GM23248 (cell line): ENCODE results near the gene FPR3. TPM values are rescaled to one million over a fixed set of nuclear protein-coding genes. Genes with fewer than 3 reads are reported as not detected.
A peak's percentile ranks its signal among the peaks of the same experiment; 100 is the strongest.

Experiments used
- DNase-seq: peaks from one replicate; pipeline ENCODE4 v3.0.0-alpha.2; 2015
- H2AFZ ChIP-seq: fragments of 200-600 bp; sonication (generic); 2 replicates; pipeline ENCODE4 v1.6.1; 2016; ENCODE audit warnings: antibody characterized with exemption
- H3F3A ChIP-seq: fragments of 200-600 bp; sonication (generic); 2 replicates; pipeline ENCODE4 v1.6.1; 2016; ENCODE audit warnings: mild to moderate bottlenecking, antibody characterized with exemption, mixed run types; ENCODE audit not compliant: insufficient read depth
- H3K27ac ChIP-seq: fragments of 200-600 bp; sonication (generic); 2 replicates; pipeline ENCODE4 v1.5.1; 2016; ENCODE audit warnings: mild to moderate bottlenecking
- H3K27me3 ChIP-seq: fragments of 200-600 bp; sonication (generic); replicated peaks from 2 replicates; pipeline ENCODE4 v1.6.1; 2016; ENCODE audit warnings: mild to moderate bottlenecking; ENCODE audit not compliant: insufficient read depth
- H3K36me3 ChIP-seq: fragments of 200-600 bp; sonication (generic); 2 replicates; pipeline ENCODE4 v1.6.1; 2016; ENCODE audit warnings: low read depth, mild to moderate bottlenecking
- H3K4me1 ChIP-seq: fragments of 200-600 bp; sonication (generic); 2 replicates; pipeline ENCODE4 v1.6.1; 2016; ENCODE audit warnings: mild to moderate bottlenecking; ENCODE audit not compliant: insufficient read depth
- H3K4me2 ChIP-seq: fragments of 200-600 bp; sonication (generic); one replicate; pipeline ENCODE4 v1.6.1; 2016; ENCODE audit warnings: mild to moderate bottlenecking; ENCODE audit not compliant: unreplicated experiment
- H3K4me3 ChIP-seq: fragments of 200-600 bp; sonication (generic); 2 replicates; pipeline ENCODE4 v1.5.1; 2016; ENCODE audit warnings: mild to moderate bottlenecking
- H3K79me2 ChIP-seq: fragments of 200-600 bp; sonication (generic); 2 replicates; pipeline ENCODE4 v1.6.1; 2016; ENCODE audit warnings: mild to moderate bottlenecking; ENCODE audit not compliant: insufficient read depth
- H3K9ac ChIP-seq: fragments of 200-600 bp; sonication (generic); 2 replicates; pipeline ENCODE4 v1.6.1; 2016; ENCODE audit warnings: mild to moderate bottlenecking
- H3K9me2 ChIP-seq: fragments of 200-600 bp; sonication (generic); 2 replicates; pipeline ENCODE4 v1.6.1; 2016; ENCODE audit warnings: mixed run types, mild to moderate bottlenecking, moderate library complexity; ENCODE audit not compliant: insufficient read depth
- H3K9me3 ChIP-seq: fragments of 200-600 bp; sonication (generic); one replicate; pipeline ENCODE4 v1.6.1; 2017; ENCODE audit warnings: low read depth
- H4K20me1 ChIP-seq: fragments of 200-600 bp; sonication (generic); 2 replicates; pipeline ENCODE4 v1.6.0; 2016; ENCODE audit not compliant: insufficient read depth
- EZH2 ChIP-seq: fragments of 200-600 bp; sonication (generic); IDR thresholded peaks from 2 replicates; pipeline ENCODE4 v1.6.1; 2018; ENCODE audit warnings: antibody characterized with exemption, mild to moderate bottlenecking; ENCODE audit not compliant: insufficient read depth, poor library complexity, severe bottlenecking
- EZH2phosphoT487 ChIP-seq: fragments of 200-600 bp; sonication (generic); IDR thresholded peaks from 2 replicates; pipeline ENCODE4 v1.6.1; 2018; ENCODE audit warnings: antibody characterized with exemption, moderate library complexity, mild to moderate bottlenecking, low read depth; ENCODE audit not compliant: insufficient read depth
- WGBS, 2 experiments: methylation state at CpG; one replicate each; pipeline ENCODE4 v1.1.6; 2015 to 2017; ENCODE audit warnings: low lambda C conversion rate in 2 of 2, low coverage in 1 of 2; ENCODE audit errors: missing lambda C conversion rate in 2 of 2; 5-methylcytosine and 5-hydroxymethylcytosine counted together
- in situ Hi-C: fragments of 300-500 bp; cut with MboI; formaldehyde crosslinking; loops from 2 replicates; pipeline ENCODE4 v1.15.0; 2020
- polyA plus RNA-seq: library from polyadenylated mRNA; unstranded; fragments of >200 nt; fragmentation: Nextera tagmentation; extraction: Ambion mirVana; gene quantifications from 2 replicates; pipeline ENCODE4 v1.2.1, GENCODE V29; 2016
- total RNA-seq: library from RNA; depleted of rRNA; stranded (reverse); fragments of >200 nt; shearing (Covaris generic); gene quantifications from 2 replicates; pipeline ENCODE4 v1.2.3, GENCODE V29; 2014

FPR3 gene
- total and polyA plus RNA-seq, 2 experiments from 2014 or later = not detected

GRCh38 chr19:51824281-51825005 lies 29.5 kb downstream of the FPR3 start:
- WGBS, 2 experiments = 49 to 61% methylated on average over 13 of the region's 13 CpGs
- H3K27me3 ChIP-seq = no peaks in the 10 kb centered on the region
- in situ Hi-C loops = no loop called here

GRCh38 chr19:51830274-51830673 lies 35.3 kb downstream of the FPR3 start:
- WGBS, 2 experiments = 56 to 75% methylated on average over 2 of the region's 2 CpGs

More at GRCh38 chr19:51824281-51825005, 29.5 kb downstream of the FPR3 start:
- Histone ChIP-seq H3K9me2 (no peaks in the 10 kb centered on the region), H3K4me2 (no peak overlapping the region), H3K9ac (no peak overlapping the region), H3K9me3 (no peaks in the 10 kb centered on the region), H3K36me3 (no peaks in the 10 kb centered on the region), H3F3A (no peaks in the 10 kb centered on the region), H3K4me1 (no peaks in the 10 kb centered on the region), H3K4me3 (no peak overlapping the region), H3K27ac (no peak overlapping the region), H2AFZ (no peak overlapping the region), H3K79me2 (no peaks in the 10 kb centered on the region), H4K20me1 (no peaks in the 10 kb centered on the region)
- DNase-seq = no peak
- TF ChIP-seq EZH2phosphoT487 = no peak
- TF ChIP-seq EZH2 = no peak

GRCh38 chr19:51837145-51837544 lies 42.2 kb downstream of the FPR3 start:
- H3K9ac ChIP-seq = no peak overlapping the region
- no peaks in the 10 kb centered on the region for H3K4me1 ChIP-seq
- H3K4me2 ChIP-seq = no peak overlapping the region
- H2AFZ ChIP-seq = no peak overlapping the region
- no peaks in the 10 kb centered on the region for H3K9me2 ChIP-seq
- no peaks in the 10 kb centered on the region for H3F3A ChIP-seq
- H4K20me1 ChIP-seq = no peaks in the 10 kb centered on the region
- H3K36me3 ChIP-seq = no peaks in the 10 kb centered on the region
- H3K27me3 ChIP-seq = no peaks in the 10 kb centered on the region
- no peaks in the 10 kb centered on the region for H3K79me2 ChIP-seq
- WGBS, 2 experiments = 65 to 76% methylated on average over 2 of the region's 2 CpGs
- no peak for TF ChIP-seq EZH2
- TF ChIP-seq EZH2phosphoT487 = no peak
- in situ Hi-C loops = no loop called here
- no peak overlapping the region for H3K27ac ChIP-seq
- no peaks in the 10 kb centered on the region for H3K9me3 ChIP-seq
- no peak for DNase-seq
- no peak overlapping the region for H3K4me3 ChIP-seq

More at GRCh38 chr19:51830274-51830673, 35.3 kb downstream of the FPR3 start:
- Histone ChIP-seq H3K4me2 (no peak overlapping the region), H3K9ac (no peak overlapping the region), H3K4me1 (no peaks in the 10 kb centered on the region), H3K79me2 (no peaks in the 10 kb centered on the region), H4K20me1 (no peaks in the 10 kb centered on the region), H3K9me3 (no peaks in the 10 kb centered on the region), H3K4me3 (no peak overlapping the region), H3K9me2 (no peaks in the 10 kb centered on the region), H2AFZ (no peak overlapping the region), H3K27me3 (no peaks in the 10 kb centered on the region), H3K36me3 (no peaks in the 10 kb centered on the region), H3F3A (no peaks in the 10 kb centered on the region), H3K27ac (no peak overlapping the region)
- in situ Hi-C loops = no loop called here
- peak; percentile 7 for DNase-seq
- TF ChIP-seq EZH2 = no peak
- TF ChIP-seq EZH2phosphoT487 = no peak

DNA sequence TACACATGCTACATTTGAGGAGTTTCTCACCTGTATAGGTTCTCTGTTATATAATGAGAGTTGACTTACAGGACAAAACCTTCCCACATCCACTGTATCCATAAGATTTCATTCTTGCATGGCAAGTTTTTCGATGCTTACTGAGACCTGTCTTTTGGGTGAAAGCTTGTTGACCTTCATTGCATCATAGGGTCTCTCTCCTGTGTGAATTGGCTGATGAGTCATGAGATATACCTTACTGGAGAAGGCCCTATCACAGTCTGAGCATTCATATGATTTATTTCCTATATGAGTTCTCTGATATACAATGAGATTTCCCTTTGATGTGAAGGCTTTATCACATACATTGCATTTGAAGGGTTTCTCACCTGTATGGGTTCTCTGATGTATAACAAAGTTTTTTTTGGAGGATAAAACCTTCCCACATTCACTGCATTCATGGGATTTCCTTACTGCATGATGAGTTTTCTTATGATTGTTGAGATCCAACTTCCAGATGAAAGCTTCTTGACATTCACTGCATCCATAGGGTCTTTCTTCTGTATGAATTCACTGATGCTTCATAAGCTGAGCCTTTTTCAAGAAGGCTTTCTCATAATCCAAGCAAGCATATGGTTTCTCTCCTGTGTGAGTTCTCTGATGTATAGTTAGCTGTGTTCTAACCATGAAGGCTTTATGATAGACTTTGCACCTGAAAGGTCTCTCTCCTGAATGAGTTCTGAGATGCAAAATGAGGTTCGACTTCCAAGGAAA lies 67.1 kb downstream of the FPR3 start:
- Histone ChIP-seq H2AFZ (no peak overlapping the region), H3K27ac (no peak overlapping the region), H3K4me3 (no peak overlapping the region), H3K9me2 (no peaks in the 10 kb centered on the region), H4K20me1 (no peaks in the 10 kb centered on the region), H3K9me3 (peaks cover 25% of the 10 kb centered on the region), H3K79me2 (no peaks in the 10 kb centered on the region), H3K4me2 (no peak overlapping the region), H3K4me1 (no peaks in the 10 kb centered on the region), H3F3A (peaks cover 7% of the 10 kb centered on the region; the same call in 1 of the 2 replicates), H3K27me3 (no peaks in the 10 kb centered on the region), H3K36me3 (no peaks in the 10 kb centered on the region), H3K9ac (no peak overlapping the region)
- 61 to 73% methylated on average over 2 of the region's 2 CpGs for WGBS, 2 experiments
- in situ Hi-C loops = no loop called here
- TF ChIP-seq EZH2phosphoT487 (no peak), EZH2 (no peak)
- DNase-seq = no peak
